GM10266 (cell line): ENCODE measurements around the gene CA4.
"Not testable (repeated sequence)": the region's sequence is repeated elsewhere in the genome, so short reads cannot be mapped to it uniquely, and the experiment has no call there.

Experiments used
- DNase-seq: peaks from one replicate; pipeline ENCODE4 v3.0.0; 2012; ENCODE audit errors: extremely low spot score
- TF ChIP-seq, protein P1 (sequence below): IDR thresholded peaks from 2 replicates; pipeline ENCODE4 v1.5.1; 2012; ENCODE audit warnings: mild to moderate bottlenecking, low read depth; ENCODE audit not compliant: control insufficient read depth, insufficient read depth; ENCODE audit errors: missing control alignments

CA4 gene

DNA sequence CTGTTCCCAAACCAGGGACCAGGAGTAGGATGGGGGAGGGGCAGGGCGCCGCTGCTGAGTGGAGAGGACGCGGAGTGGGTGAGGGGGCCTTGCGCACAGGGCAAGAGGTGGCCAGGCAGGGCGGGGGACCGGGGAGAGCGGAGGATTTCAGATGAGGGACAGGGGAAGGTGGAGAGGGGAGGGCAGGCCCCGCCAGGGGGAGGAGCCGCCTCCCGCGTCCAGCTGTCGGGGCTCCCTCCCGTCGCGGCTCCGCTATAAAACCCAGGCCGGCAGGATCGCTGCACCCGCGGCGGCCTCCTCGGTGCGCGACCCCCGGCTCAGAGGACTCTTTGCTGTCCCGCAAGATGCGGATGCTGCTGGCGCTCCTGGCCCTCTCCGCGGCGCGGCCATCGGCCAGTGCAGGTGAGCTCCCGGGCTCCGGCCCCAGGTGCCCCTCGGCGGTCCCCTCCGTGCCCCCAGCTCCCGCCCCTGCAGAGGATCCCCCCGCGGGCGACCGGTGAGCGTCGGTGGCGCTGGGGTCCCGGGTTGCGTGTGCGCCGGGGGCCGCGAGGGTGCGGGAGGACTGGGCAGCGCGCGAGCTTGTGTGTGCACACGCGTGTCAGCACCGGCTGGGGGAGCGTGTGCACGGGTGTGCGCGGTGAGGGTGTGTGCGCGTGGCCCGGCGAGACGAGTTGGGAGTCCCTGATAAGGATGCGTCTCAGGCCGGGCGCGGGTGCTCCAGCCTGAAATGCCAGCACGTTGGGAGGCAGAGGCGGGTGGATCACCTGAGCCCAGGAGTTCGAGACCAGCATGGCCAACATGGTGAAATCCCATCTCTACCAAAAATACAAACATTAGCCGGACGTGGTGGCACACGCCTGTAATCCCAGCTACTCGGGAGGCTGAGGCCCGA is at the start of gene CA4:
CA4 (plus strand) TSS at position 283 of the 892 bp plus-strand sequence; CDS start at position 345, 62 bp downstream.
- TF ChIP-seq, protein P1, sequence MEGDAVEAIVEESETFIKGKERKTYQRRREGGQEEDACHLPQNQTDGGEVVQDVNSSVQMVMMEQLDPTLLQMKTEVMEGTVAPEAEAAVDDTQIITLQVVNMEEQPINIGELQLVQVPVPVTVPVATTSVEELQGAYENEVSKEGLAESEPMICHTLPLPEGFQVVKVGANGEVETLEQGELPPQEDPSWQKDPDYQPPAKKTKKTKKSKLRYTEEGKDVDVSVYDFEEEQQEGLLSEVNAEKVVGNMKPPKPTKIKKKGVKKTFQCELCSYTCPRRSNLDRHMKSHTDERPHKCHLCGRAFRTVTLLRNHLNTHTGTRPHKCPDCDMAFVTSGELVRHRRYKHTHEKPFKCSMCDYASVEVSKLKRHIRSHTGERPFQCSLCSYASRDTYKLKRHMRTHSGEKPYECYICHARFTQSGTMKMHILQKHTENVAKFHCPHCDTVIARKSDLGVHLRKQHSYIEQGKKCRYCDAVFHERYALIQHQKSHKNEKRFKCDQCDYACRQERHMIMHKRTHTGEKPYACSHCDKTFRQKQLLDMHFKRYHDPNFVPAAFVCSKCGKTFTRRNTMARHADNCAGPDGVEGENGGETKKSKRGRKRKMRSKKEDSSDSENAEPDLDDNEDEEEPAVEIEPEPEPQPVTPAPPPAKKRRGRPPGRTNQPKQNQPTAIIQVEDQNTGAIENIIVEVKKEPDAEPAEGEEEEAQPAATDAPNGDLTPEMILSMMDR = no peak
- DNase-seq = peak; percentile 38

DNA sequence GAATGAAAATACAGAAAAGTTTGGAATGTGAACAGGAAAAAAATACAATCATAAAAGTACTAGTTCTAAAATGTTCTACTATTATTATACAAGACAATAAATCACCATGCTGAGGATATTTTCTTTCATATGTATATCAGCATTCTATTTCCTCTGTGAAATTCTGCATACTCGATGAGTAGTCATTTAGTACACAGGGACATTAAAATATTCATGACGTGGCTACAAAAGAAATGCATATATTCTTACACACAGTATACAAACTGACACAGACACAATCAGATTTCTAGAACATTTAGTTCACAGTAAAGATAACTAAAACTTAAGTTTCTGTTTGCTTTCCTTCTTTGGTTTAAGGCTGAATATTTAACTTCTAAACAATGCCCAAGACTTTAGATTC is 49.2 kb upstream of the CA4 start:
- DNase-seq = not testable (repeated sequence)

DNA sequence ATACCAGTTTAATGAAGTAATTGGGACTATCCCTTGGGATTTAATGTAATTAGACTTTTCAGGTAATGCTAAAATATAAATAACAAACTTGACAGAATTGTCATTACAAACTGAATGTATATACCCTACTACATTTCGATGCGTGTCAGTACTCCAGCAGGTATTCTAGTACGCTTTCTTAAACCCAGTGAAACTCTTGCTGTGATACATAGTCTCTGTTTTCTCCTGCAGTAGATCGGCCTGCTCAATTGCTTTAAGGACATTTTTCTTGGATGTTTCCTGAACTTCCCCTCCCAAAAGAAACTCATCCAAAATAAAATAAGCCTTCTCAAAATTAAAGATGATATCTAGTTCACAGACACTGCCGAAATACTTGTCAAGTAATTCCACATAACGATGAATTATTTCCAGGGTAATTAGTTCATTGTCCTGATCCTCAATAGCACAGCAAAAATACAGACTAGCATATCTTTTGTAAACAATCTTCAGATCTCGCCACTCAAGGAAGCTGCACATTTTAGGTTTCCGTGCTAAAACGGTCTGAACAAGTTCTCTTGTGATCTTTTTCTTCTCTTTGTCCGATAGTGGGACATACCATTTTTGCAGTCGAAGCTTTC is 47.6 kb upstream of the CA4 start:
- DNase-seq = not testable (repeated sequence)

DNA sequence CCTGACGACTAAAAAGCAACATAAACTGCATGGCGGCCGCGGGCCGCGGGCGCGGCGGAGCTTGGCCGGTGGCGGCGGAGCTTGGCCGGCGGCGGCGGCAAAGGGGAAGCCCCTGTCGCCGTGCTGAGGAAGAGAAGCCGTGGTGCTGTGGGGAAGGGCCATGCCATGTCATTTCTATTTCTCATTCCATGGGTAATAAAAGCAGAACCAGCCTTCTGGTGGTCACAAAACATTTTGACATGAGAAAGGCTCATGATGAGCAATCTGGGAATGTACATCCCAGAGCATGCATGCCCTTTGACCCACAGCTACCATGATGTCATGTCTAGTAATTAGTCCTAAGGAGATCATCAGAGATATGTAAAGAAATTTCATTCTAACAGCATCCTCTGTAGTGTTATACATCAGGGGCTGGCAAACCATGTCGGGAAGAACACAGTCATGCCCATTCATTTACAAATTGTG is 47.1 kb upstream of the CA4 start:
- TF ChIP-seq, protein P1 = no peak
- DNase-seq = no peak

DNA sequence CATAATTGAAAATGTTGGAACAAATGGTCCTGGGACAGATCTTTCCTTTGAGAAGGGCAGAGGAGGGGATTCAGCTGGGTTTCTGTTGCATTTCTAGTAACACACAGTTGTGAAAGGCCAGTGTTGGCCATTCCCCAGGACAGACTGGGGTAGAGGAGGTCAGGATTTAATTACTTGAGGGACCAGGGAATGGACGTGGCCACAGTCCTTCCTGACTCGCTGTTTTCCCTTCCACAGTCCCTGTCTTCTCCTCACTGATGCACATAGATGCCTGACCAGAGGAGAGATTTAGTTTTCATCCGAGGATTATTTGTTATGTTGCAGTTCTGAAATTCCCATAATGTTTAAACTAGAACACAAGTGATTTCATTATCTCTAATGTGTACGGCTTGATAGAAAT is 45.8 kb upstream of the CA4 start:
- TF ChIP-seq, protein P1 = no peak
- no peak for DNase-seq

DNA sequence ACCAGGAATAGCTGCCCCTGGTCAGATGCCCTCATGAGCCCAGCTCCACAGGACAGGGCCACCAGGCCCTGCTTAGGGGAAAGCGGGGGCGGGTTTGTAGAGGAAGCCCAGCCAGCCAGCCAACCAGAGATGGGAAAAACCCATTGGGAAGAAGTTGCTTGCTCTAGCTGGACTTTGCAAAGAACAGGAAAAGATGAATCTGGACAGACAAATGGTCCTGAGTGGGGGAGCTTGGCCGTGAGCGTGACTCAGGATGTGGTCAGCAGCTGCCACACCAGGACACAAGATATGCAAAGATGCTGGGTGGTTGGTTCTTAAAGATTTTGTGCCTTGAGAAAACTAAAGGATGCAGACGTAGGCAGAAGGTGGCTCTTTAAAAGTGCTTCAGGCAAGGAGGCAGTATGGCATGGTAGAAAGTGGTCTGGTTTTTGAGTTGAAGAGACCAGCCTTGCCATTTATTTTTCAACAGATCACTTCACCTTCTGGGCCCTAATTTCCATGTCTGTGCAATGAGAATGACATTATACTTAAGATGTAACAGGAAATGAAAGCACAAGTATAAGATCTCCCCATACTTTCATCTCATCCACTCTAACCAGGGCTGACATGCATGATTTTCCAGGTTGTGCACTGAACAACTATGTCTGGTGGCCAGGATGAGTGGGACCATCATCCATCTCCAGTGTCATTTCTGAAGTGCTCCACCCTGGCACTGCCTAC is 43.3 kb upstream of the CA4 start:
- DNase-seq = no peak
- TF ChIP-seq, protein P1 = no peak

DNA sequence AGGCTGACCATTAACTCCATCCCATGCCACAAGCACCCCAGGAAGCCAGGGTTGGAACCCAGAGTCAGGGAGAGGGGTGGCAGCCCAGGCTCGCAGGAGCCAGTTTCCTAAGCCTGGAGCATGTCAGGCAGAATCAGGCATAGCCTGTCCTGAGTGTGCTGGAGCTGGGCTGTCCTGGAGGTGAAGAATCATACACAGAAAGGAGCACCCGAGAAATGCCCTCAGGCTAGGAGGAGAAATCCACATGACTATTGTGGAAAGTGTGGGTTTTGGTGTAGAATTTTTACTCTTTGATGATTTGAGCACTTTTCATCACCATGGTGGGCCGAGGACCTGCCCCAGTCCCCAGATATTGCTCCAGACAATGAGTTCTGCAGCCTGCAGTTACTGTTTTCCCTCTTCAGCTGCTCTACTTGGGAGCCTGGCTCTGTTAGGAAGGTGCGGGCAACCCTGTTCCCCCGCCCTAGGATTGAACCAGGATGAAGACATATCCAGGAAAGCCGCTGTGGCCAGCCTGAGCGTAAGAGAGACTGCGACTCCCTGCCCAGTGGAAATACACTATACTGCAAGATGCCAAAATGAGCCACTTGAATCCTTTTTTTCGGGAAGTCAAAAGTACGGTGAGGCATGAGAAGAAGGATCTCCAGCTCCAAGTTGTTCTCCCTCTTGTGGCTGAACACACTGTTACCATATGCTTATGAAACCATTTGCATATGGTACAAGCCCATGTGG is 42.1 kb upstream of the CA4 start:
- TF ChIP-seq, protein P1 = no peak
- DNase-seq = no peak

DNA sequence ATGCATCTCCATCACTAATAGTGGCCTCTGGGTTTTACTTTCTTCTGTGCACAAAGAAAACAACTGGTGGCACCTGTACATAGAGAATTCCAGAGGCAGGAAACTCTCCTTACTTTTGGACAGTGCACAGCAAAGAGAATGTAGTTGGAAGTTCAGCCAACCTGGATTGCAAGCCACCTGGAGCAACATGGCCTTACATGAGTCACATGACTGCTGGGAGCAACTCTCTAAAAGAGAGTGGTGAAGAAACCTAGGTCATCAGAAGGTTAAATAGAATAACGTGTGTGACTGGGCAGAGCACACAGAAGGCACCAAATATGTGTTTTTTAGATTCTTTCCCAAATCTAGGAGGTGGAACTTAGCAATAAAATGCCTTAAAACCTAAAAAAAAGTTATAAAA is 41.5 kb upstream of the CA4 start:
- DNase-seq = not testable (repeated sequence)
